Right lung (tissue), 5 donors: Measurements from ENCODE around the gene MBD3L2B. TPM values are rescaled to one million over a fixed set of nuclear protein-coding genes. Genes with fewer than 3 reads are reported as not detected.

ENCODE experiments used
- DNase-seq, 2 donors: peaks; one replicate each; pipeline ENCODE4 v3.0.0-alpha.2; 2013
- polyA plus RNA-seq, 5 donors: library from polyadenylated mRNA; unstranded; fragments of 120-200 nt; gene quantifications; one replicate each; pipeline versions ENCODE4 v1.2.1 to v1.2.3, GENCODE V29; 2013; ENCODE audit warnings: inconsistent platforms in 1 of 5, low replicate concordance in 1 of 5; ENCODE audit not compliant: insufficient read length in 5 of 5, insufficient read depth in 1 of 5

MBD3L2B gene
- polyA plus RNA-seq, 5 donors = not detected

- DNase-seq = no peak
These were observed 7.6 kb downstream of the MBD3L2B start for GRCh38 chr19:7013678-7014077.

GRCh38 chr19:7010722-7011593 lies 10.3 kb downstream of the MBD3L2B start:
- DNase-seq = no peak

DNA sequence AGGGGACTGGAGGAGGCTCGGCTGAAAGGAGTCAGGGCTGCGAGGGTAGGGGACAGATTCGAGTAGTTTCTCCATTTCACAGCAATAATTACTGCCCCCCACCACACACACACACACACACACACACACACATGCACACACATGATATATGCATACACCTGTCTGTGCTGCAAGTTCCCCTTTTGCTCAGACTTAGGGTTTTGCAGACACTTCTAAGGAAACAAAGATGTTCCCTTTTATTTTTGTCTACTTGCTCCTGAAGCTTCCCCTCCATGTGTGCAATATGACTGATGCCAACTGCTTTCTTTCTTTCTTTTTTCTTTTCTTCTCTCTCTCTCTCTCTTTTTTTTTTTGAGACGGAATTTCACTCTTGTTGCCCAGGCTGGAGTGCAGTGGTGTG lies 13.4 kb downstream of the MBD3L2B start:
- no peak for DNase-seq

DNA sequence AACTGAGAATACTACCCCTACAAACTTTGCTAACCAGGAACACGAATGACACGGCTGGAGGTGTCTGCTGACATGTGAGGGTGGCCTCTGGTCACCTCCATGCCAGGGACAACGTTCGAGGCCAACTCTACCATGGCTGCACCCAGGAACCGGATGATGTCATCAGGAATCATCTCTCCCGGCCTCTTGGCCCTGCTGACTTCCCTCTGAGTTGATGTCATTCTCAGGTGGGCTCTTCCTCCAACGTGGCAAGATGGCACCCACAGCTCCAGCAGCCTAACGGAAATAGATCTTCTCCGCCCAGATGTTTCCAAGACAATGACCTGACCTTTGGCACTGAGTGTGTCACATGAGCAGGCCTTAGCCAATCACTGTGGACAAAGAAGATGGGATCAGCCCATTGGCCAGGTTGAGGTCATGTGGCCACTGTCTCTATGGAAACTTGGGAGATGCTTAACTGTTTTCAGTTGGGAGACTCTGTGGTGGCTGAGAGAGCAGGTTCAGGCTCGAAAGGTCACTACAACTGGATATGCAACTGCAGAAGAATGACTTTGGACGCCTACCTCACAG lies 15.0 kb downstream of the MBD3L2B start:
- no peak for DNase-seq

DNA sequence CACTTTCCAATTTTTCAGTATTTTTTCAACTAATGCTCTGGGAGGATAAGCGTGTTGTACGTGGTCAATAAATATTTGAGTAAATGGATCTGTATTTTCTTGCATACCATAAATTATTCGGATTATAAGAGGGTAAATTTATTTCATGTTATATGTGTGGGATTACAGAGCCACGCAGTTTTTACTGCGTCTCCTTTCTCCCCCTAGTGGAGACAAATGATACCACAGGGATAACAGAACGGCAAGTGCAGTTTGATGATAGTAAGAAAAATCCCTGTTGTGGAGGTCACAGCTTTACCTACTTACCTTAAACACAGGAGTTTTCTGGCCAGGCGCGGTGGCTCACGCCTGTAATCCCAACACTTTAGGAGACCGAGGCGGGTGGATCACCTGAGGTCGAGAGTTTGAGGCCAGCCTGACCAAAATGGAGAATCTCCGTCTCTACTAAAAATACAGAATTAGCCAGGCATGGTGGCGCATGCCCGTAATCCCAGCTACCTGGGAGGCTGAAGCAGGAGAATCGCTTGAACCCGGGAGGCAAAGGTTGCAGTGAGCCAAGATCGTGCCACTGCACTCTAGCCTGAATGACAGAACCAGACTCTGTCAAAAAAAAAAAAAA lies 16.8 kb downstream of the MBD3L2B start:
- DNase-seq = peak; percentile 6 to 31

DNA sequence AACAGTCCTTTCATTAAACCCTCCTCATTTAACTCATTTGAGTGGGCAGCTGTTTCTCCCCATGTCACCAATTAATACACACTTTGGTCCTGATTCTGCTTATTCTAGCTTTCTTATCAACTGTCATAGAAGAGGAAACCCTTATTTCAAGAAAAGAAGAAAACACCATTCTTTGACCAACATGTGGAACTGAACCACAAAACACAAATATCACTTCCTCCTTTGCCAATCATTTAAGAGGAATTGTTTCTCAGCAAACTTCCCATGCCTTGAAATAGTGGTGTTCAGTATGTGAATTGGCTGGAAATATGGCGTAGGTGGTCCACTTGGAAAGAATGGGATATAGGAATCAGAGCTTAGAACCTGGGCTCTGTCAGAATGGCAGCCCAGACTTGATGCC lies 20.4 kb downstream of the MBD3L2B start:
- no peak for DNase-seq

DNA sequence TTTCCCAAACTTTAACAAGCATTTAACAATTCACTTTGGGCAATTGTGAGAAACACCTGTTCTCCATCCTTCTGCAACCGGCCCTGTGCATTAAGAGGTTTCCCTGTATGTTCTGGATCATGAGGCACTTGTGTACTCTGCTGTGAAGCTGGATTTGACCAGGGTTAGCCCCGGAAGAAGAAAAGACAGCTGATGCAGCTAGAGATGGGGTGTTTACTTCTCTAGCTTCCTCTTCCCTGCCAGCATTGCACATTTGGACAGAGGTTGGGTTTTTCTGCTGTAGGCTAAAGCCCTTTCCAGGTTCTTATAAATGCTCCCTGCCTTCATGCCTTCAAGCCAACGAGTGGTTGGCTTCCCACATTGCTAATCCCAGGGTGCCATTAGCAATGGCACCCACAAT lies 20.9 kb downstream of the MBD3L2B start:
- no peak for DNase-seq

DNA sequence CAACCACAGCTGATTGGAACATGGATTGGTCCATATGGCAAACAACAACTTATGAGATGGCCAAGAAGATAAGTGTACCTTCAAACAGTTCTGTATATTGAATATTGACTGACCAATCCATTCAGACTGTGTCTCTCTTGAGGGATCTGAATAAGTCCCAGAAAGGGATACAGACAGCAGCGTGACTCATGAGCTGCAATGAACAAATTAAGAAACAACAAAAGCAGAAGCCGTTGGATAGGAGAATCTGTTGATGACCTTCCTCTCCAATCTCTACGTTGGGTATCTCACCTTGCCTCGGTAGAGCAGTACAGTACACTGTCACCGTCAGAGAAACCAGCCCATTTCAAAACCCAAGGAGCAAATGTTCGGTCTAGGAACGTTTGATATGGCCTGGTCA lies 21.3 kb downstream of the MBD3L2B start:
- no peak for DNase-seq

GRCh38 chr19:6997679-6998445 lies 23.4 kb downstream of the MBD3L2B start:
- DNase-seq = no peak

DNA sequence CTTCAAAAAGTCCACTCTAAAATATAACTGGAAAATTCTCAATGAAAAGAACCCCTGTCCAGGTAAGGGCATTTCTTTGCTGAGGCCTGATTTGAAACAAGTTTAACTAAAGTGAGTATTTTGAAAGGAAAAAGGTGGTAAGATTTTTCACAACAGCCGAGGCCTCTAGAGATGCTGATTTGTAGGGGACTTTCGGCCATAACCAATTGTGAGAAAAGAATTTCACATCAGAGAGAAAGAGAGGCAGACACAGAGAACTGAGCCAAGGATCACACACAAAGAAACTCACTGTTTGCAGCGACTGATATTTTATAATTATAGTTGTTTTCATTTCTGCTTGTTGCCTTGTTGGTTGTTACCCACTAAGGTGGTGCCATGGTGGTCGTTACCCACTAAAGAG lies 24.4 kb downstream of the MBD3L2B start:
- no peak for DNase-seq

DNA sequence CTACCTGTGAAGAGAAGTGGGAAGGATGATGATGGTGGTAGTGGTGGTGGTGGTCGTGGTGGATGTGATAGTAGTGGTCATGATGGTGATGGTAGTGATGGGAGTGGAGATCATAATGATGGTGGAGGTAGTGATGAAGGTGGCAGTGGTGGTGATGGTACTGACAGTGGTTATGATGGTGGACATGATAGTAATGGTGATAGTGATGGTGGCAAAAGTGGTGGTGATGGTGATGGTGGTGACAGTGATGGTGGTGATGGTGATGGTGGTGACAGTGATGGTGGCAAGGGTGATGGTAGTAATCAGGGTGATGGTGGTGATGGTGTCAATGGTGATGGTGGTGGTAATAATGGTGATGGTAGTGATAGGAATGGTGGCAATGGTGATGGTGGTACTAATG lies 26.2 kb downstream of the MBD3L2B start:
- no peak for DNase-seq

DNA sequence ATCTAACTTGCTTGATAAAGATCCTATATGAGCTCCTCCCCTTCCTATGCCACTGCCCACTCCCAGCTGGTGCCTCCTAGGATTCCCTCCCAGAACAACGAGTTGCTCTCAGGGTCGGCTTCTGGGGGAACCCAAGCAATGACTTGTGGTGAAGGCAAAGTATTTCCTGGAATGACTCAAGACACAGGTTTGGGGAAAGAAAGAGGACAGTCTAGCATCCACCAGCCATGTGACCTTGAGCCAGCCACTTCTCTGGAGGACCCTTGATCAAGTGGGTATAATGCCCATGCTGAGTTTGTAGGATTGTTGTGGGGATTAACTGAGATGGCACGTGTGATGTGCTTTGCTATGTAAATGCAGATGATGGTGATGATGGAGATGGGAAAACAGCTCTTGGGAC lies 33.0 kb downstream of the MBD3L2B start:
- no peak for DNase-seq

GRCh38 chr19:6987850-6988249 lies 33.4 kb downstream of the MBD3L2B start:
- no peak for DNase-seq

DNA sequence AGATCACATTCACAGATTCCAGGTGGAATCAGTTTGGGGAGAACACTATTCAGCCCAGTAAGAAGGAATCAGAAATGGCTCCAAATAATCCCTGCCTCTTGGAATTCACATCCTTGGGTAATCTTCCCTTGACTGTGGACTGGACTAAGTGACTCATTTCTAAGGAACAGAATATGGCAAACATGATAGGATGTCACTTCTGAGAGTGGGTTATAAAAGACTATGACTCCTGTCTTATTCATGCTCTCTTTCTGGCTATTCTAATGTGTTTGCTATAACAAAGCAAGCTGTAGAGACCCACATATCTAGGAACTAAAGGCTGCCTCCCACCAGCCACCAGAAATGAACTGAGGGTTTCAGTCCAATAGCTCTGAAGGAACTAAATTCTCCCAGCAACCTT lies 37.8 kb downstream of the MBD3L2B start:
- no peak for DNase-seq

DNA sequence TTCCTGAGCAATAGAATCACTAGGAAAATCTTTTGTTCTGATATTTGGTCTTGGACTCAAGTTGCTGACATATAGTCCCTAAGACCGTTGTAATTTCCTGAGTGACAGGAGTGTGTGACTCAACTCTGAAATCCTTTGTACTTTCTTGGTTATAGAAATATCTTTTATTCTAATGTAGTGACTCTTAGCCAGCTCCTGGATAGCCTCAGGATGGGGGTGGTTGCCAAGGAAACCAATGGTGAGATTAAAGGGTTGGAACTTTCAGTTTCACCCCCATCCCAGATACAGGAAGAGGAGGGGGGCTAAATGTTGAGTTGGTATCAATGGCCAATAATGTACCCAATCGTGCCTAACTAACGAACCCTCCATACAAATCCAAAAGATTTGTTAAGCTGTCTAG lies 41.8 kb downstream of the MBD3L2B start:
- DNase-seq = no peak

DNA sequence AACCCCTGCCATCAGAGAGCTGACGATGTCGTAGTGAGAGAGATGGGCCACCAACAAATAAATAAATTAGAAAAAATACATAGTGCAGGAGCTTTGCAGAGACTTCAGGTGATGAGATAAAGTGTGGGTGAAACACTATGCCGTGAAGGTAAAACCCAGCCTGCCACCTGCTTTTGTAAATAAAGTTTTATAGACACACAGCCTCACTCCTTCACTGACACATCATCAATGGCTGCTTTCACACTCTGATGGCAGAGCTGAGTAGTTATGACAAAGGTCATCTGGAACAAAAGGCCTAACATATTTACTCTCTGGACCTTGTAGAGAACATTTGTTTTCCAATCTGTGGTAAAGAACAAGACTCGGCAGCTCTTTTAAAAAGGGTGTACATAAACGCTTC lies 45.0 kb downstream of the MBD3L2B start:
- no peak for DNase-seq

- DNase-seq = no peak
These were observed 49.9 kb downstream of the MBD3L2B start for GRCh38 chr19:6971366-6971765.

- no peak for DNase-seq
These were observed 50.8 kb downstream of the MBD3L2B start for GRCh38 chr19:6970443-6970842.

DNA sequence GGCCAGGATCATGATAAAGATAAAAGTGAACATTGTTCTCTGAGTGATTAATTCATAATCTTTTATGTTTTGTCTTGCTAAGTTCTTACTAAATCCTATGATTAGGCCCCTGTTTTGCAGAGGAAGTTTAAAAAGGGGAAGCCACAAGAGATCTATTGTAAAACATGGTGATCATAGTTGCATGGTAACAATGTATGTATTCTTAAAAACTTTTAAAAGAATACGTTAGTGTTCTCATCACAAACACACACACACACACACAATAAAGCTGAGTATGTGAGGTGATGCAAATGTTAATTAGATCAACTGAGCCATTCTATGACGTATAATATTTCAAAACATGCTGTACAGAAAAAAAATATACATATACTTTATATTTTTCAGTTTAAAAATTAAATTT lies 51.2 kb downstream of the MBD3L2B start:
- DNase-seq = no peak

- no peak for DNase-seq
These were observed 51.7 kb downstream of the MBD3L2B start for GRCh38 chr19:6969490-6969889.
